Stimulated activated CD8-positive, alpha-beta memory T cell treated with anti-CD3 and anti-CD28 coated beads, Interleukin-12 subunit alpha, Interleukin-12 subunit beta, amount 100 ng/mL, for 24 hours (primary cell): ENCODE measurements around the gene EFS.

Experiments used
- DNase-seq: peaks from one replicate; pipeline ENCODE4 v3.0.0-alpha.2; 2020; ENCODE audit errors: extremely low read depth

Gene EFS

GRCh38 chr14:23379366-23380196 is 14.6 kb upstream of the EFS start:
- DNase-seq = peak; percentile 22

- no peak for DNase-seq
Observed at GRCh38 chr14:23378612-23379220, 13.7 kb upstream of the EFS start.

- DNase-seq = no peak
Observed at GRCh38 chr14:23377573-23378563, 12.9 kb upstream of the EFS start.

GRCh38 chr14:23377198-23377550 is 12.2 kb upstream of the EFS start:
- no peak for DNase-seq

GRCh38 chr14:23376482-23377197 is 11.7 kb upstream of the EFS start, which contains the start of gene CMTM5:
TSS of gene CMTM5 (plus strand) at chr14:23377046. CDS start at chr14:23377252, 206 bp downstream.
- DNase-seq = no peak

- no peak for DNase-seq
Observed at GRCh38 chr14:23375527-23376251, 10.7 kb upstream of the EFS start.

- DNase-seq = no peak
Observed at GRCh38 chr14:23373041-23373440, 8.1 kb upstream of the EFS start.

GRCh38 chr14:23372509-23372908 is 7.5 kb upstream of the EFS start, which contains the start of gene IL25:
TSS of gene IL25 (plus strand) at chr14:23372809.
- no peak for DNase-seq

- DNase-seq = no peak
Observed at GRCh38 chr14:23371865-23372264, 6.9 kb upstream of the EFS start.

GRCh38 chr14:23370221-23370620 is 5.2 kb upstream of the EFS start:
- no peak for DNase-seq

GRCh38 chr14:23366426-23366921 is 1.5 kb upstream of the EFS start:
- DNase-seq = no peak

- no peak for DNase-seq
Observed at GRCh38 chr14:23365732-23366425, 907 bp upstream of the EFS start.

- no peak for DNase-seq
Observed at GRCh38 chr14:23364164-23365035, 572 bp downstream of the EFS start.

GRCh38 chr14:23362200-23362599 is 2.8 kb downstream of the EFS start:
- DNase-seq = no peak

- no peak for DNase-seq
Observed at GRCh38 chr14:23361763-23362162, 3.2 kb downstream of the EFS start.

- DNase-seq = no peak
Observed at GRCh38 chr14:23361320-23361719, 3.7 kb downstream of the EFS start.

GRCh38 chr14:23360496-23360895 is 4.5 kb downstream of the EFS start:
- DNase-seq = no peak

GRCh38 chr14:23359722-23360447 is 5.1 kb downstream of the EFS start:
- DNase-seq = no peak
